Sigmoid colon (tissue), 4 donors: ENCODE measurements around the gene DAPK1.

Experiments used
- EP300 ChIP-seq, 4 donors: sonication (generic); formaldehyde crosslinking; IDR thresholded peaks; one replicate each; pipeline ENCODE4 v1.6.1; 2017; ENCODE audit warnings: antibody characterized with exemption in 4 of 4
- POLR2A ChIP-seq, 2 donors: fragments of 450-650 bp; IDR thresholded peaks; one replicate each; pipeline ENCODE4 v1.6.1; 2016; ENCODE audit warnings: antibody characterized with exemption in 2 of 2, mild to moderate bottlenecking in 2 of 2, moderate library complexity in 2 of 2
- TF ChIP-seq, protein P1 (sequence below), 4 experiments: fragments of 450-650 bp in 3 of 4; fragments of 200-600 bp in 1 of 4; IDR thresholded peaks; one replicate each; pipeline ENCODE4 v1.5.1; 2016 to 2019; ENCODE audit warnings: antibody characterized with exemption in 4 of 4, mild to moderate bottlenecking in 3 of 4, moderate library complexity in 2 of 4

DNA sequence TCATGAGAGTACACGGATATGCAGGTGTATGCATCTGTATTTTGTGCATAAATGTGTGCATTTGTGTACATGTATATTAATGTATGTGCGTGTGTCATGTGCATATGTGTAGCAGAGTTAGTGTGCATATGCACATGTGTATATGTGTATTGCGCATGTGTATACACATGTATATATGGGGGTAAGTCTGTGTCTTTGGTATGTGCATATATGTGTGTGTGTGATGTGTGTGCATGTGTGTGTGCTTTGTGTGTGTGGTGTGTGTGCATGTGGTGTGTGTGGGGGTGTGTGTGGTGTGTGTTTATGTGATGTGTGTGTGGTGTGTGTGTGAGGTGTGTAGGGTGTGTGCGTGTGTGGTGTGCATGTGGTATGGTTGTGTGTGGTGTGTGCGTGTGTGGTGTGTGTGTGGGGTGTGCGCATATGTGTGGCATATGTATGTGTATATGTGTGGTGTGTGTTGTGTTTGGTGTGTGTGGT, 215.2 kb downstream of the DAPK1 start:
- TF ChIP-seq EP300 (IDR thresholded peaks at IDR 0.05) (no peak), POLR2A (IDR thresholded peaks at IDR 0.05) (no peak)
- TF ChIP-seq, protein P1, sequence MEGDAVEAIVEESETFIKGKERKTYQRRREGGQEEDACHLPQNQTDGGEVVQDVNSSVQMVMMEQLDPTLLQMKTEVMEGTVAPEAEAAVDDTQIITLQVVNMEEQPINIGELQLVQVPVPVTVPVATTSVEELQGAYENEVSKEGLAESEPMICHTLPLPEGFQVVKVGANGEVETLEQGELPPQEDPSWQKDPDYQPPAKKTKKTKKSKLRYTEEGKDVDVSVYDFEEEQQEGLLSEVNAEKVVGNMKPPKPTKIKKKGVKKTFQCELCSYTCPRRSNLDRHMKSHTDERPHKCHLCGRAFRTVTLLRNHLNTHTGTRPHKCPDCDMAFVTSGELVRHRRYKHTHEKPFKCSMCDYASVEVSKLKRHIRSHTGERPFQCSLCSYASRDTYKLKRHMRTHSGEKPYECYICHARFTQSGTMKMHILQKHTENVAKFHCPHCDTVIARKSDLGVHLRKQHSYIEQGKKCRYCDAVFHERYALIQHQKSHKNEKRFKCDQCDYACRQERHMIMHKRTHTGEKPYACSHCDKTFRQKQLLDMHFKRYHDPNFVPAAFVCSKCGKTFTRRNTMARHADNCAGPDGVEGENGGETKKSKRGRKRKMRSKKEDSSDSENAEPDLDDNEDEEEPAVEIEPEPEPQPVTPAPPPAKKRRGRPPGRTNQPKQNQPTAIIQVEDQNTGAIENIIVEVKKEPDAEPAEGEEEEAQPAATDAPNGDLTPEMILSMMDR (IDR thresholded peaks at IDR 0.05) = no peak
